B cell (primary cell): ENCODE results near the gene CACNG7. TPM values are rescaled to one million over a fixed set of nuclear protein-coding genes. Genes with fewer than 3 reads are reported as not detected.

Experiments used
- ATAC-seq: fragments of 200-7000 bp; cut with Tn5 transposase; one replicate; pipeline ENCODE4 v1.10.0; 2021; ENCODE audit warnings: low read depth, mild to moderate bottlenecking, moderate number of reproducible peaks, moderate library complexity
- CTCF ChIA-PET: fragments of 350-600 bp; sonication (Branson Sonifier 250); formaldehyde crosslinking; loops from one replicate; lab custom pipeline; 2021; ENCODE audit warnings: antibody characterized with exemption, inconsistent platforms; lab: Charles Lee
- POLR2A ChIA-PET: fragments of 350-600 bp; sonication (Branson Sonifier 250); formaldehyde crosslinking; loops from one replicate; lab custom pipeline; 2021; ENCODE audit warnings: antibody characterized with exemption; lab: Charles Lee
- DNase-seq: peaks from one replicate; pipeline ENCODE4 v3.0.0; 2013
- H2AFZ ChIP-seq: 2 replicates; pipeline ENCODE4 v1.6.1; 2012; ENCODE audit warnings: mild to moderate bottlenecking, low read depth, low read length; ENCODE audit not compliant: insufficient read depth, poor library complexity, severe bottlenecking
- H3K27ac ChIP-seq, 2 donors: 1 replicate in 1 of 2; 2 replicates in 1 of 2; pipeline ENCODE4 v1.5.1; 2012 to 2013; ENCODE audit warnings: low read length in 2 of 2, mild to moderate bottlenecking in 2 of 2, moderate library complexity in 1 of 2
- H3K27me3 ChIP-seq, 4 experiments: fragments of 200-600 bp in 1 of 4; sonication (generic) in 1 of 4; replicated peaks in 1 of 4; 1 replicate in 2 of 4; 2 replicates in 2 of 4; pipeline versions ENCODE4 v1.6.1 to v1.7.0; 2013 to 2016; ENCODE audit warnings: low read length in 3 of 4, mild to moderate bottlenecking in 2 of 4, mixed read lengths in 1 of 4, moderate library complexity in 1 of 4; ENCODE audit not compliant: insufficient read depth in 4 of 4, control insufficient read depth in 3 of 4; ENCODE audit errors: control extremely low read depth in 1 of 4
- H3K36me3 ChIP-seq, 2 experiments: replicated peaks in 1 of 2; 1 replicate in 1 of 2; 2 replicates in 1 of 2; pipeline versions ENCODE4 v1.6.1 to v1.7.1; 2013; ENCODE audit warnings: low read length in 1 of 2; ENCODE audit not compliant: insufficient read depth in 2 of 2, control insufficient read depth in 1 of 2; ENCODE audit errors: control extremely low read depth in 1 of 2, extremely low read depth in 1 of 2
- H3K4me1 ChIP-seq, 2 donors: fragments of 200-600 bp in 1 of 2; sonication (generic) in 1 of 2; 1 replicate in 1 of 2; 2 replicates in 1 of 2; pipeline versions ENCODE4 v1.5.1 to v1.6.1; 2013 to 2017; ENCODE audit warnings: low read length in 2 of 2; ENCODE audit not compliant: control insufficient read depth in 2 of 2, insufficient read depth in 2 of 2
- H3K4me2 ChIP-seq: replicated peaks from 2 replicates; pipeline ENCODE3; 2012; ENCODE audit warnings: mild to moderate bottlenecking, low read depth, low read length; ENCODE audit not compliant: poor library complexity, severe bottlenecking
- H3K4me3 ChIP-seq, 5 experiments: fragments of 200-600 bp in 1 of 5; sonication (generic) in 1 of 5; 1 replicate in 3 of 5; 2 replicates in 2 of 5; pipeline versions ENCODE4 v1.5.1 to v1.7.0; 2011 to 2016; ENCODE audit warnings: low read length in 4 of 5, mild to moderate bottlenecking in 4 of 5, low read depth in 2 of 5, control low read depth in 1 of 5, moderate library complexity in 1 of 5; ENCODE audit not compliant: insufficient read depth in 1 of 5; ENCODE audit errors: control extremely low read depth in 1 of 5, extremely low read depth in 1 of 5
- H3K79me2 ChIP-seq: fragments of 200-600 bp; sonication (generic); one replicate; pipeline ENCODE4 v1.6.0; 2016; ENCODE audit warnings: low read length; ENCODE audit not compliant: control insufficient read depth, insufficient read depth
- H3K9ac ChIP-seq: fragments of 200-600 bp; sonication (generic); 2 replicates; pipeline ENCODE4 v1.6.1; 2017; ENCODE audit warnings: mild to moderate bottlenecking, low read length, moderate library complexity
- H3K9me3 ChIP-seq, 3 donors: one replicate each; pipeline versions ENCODE4 v1.6.1 to v1.7.1; 2013; ENCODE audit warnings: low read length in 2 of 3; ENCODE audit not compliant: control insufficient read depth in 2 of 3, insufficient read depth in 1 of 3; ENCODE audit errors: control extremely low read depth in 1 of 3
- H4K20me1 ChIP-seq: 2 replicates; pipeline ENCODE4 v1.6.0; 2012; ENCODE audit warnings: mild to moderate bottlenecking, low read length; ENCODE audit not compliant: insufficient read depth, control insufficient read depth, poor library complexity, severe bottlenecking
- H3K27ac Mint-ChIP-seq: one replicate; pipeline ENCODE4 v1.8.0; 2021; ENCODE audit warnings: mixed read lengths
- H3K27me3 Mint-ChIP-seq: one replicate; pipeline ENCODE4 v1.8.0; 2021; ENCODE audit warnings: mixed read lengths
- H3K4me1 Mint-ChIP-seq: one replicate; pipeline ENCODE4 v1.8.0; 2021; ENCODE audit warnings: mixed read lengths
- H3K4me3 Mint-ChIP-seq: one replicate; pipeline ENCODE4 v1.8.0; 2021; ENCODE audit warnings: mixed read lengths
- H3K9me3 Mint-ChIP-seq: one replicate; pipeline ENCODE4 v1.8.0; 2022; ENCODE audit warnings: mixed read lengths; ENCODE audit not compliant: insufficient read depth
- CTCF ChIP-seq: fragments of 200-600 bp; IDR thresholded peaks from one replicate; pipeline ENCODE4 v1.8.0; 2022; ENCODE audit warnings: antibody characterized with exemption, mild to moderate bottlenecking
- EZH2 ChIP-seq: IDR thresholded peaks from 2 replicates; pipeline ENCODE4 v1.6.1; 2012; ENCODE audit warnings: borderline replicate concordance, low read depth, mild to moderate bottlenecking, moderate library complexity, low read length; ENCODE audit not compliant: insufficient read depth, poor library complexity, severe bottlenecking
- WGBS: methylation state at CpG from one replicate; pipeline ENCODE4 v1.1.5; 2013; ENCODE audit warnings: missing lambda C conversion rate; ENCODE audit not compliant: insufficient coverage; 5-methylcytosine and 5-hydroxymethylcytosine counted together
- intact Hi-C: fragments of 100-400 bp; cut with micrococcal nuclease; formaldehyde crosslinking; loops from one replicate; pipeline ENCODE4 v1.10.0; 2022
- polyA plus RNA-seq: library from polyadenylated mRNA; depleted of rRNA; stranded (reverse); fragments of >200 nt; gene quantifications from 2 replicates; pipeline ENCODE4 v1.2.3, GENCODE V29; 2012
- total RNA-seq, 2 donors: library from RNA; stranded (reverse); fragments of 120-200 nt in 1 of 2; gene quantifications; 1 replicate in 1 of 2; 2 replicates in 1 of 2; pipeline versions ENCODE4 v1.2.3 to v1.2.4, GENCODE V29; 2013 to 2022

CACNG7 gene
- total and polyA plus RNA-seq, 2 donors (not counting 1 experiment from before 2014, with no cell fraction given) = not detected

GRCh38 chr19:53958168-53958571 is 49.1 kb downstream of the CACNG7 start:
- H3K4me1 Mint-ChIP-seq = no peaks in the 10 kb centered on the region
- intact Hi-C loops = no loop called here
- no peak overlapping the region for H3K27ac ChIP-seq
- H3K27me3 Mint-ChIP-seq = peaks cover 50% of the 10 kb centered on the region
- H3K27me3 ChIP-seq = peaks cover 0 to 50% (median 21%) of the 10 kb centered on the region in 4 experiments
- 16% methylated on average over 4 of the region's 14 CpGs for WGBS
- no peaks in the 10 kb centered on the region for H4K20me1 ChIP-seq
- peaks cover 0 to 21% (median 2%) of the 10 kb centered on the region in 3 donors for H3K9me3 ChIP-seq
- no peak overlapping the region for H3K4me3 ChIP-seq
- H2AFZ ChIP-seq = no peak overlapping the region
- ATAC-seq = no peak
- POLR2A ChIA-PET = no interaction called here
- H3K36me3 ChIP-seq = no peaks in the 10 kb centered on the region
- H3K4me2 ChIP-seq = no peak overlapping the region
- no peaks in the 10 kb centered on the region for H3K79me2 ChIP-seq
- TF ChIP-seq EZH2 (no peak), CTCF (no peak)
- no peak for DNase-seq
- H3K9me3 Mint-ChIP-seq = no peaks in the 10 kb centered on the region
- H3K4me3 Mint-ChIP-seq = no peak overlapping the region
- H3K9ac ChIP-seq = no peak overlapping the region
- H3K27ac Mint-ChIP-seq = no peak overlapping the region
- CTCF ChIA-PET = no interaction called here
- H3K4me1 ChIP-seq = peaks cover 0 to 3% of the 10 kb centered on the region in 2 donors

GRCh38 chr19:53958823-53959757 is 50.0 kb downstream of the CACNG7 start:
- POLR2A ChIA-PET = no interaction called here
- no peaks in the 10 kb centered on the region for H3K4me1 Mint-ChIP-seq
- no peak overlapping the region for H3K4me2 ChIP-seq

More at GRCh38 chr19:53958823-53959757, 50.0 kb downstream of the CACNG7 start:
- H3K4me1 ChIP-seq = peaks cover 0 to 3% of the 10 kb centered on the region in 2 donors
- TF ChIP-seq EZH2 (no peak), CTCF (no peak)
- Mint-ChIP-seq H3K9me3 (no peaks in the 10 kb centered on the region), H3K27me3 (peaks cover 53% of the 10 kb centered on the region), H3K4me3 (no peak overlapping the region), H3K27ac (no peak overlapping the region)
- no peak overlapping the region for H3K27ac ChIP-seq
- ATAC-seq (no peak), DNase-seq (no peak)
- peaks cover 0 to 52% (median 21%) of the 10 kb centered on the region in 4 experiments for H3K27me3 ChIP-seq
- no peaks in the 10 kb centered on the region for H4K20me1 ChIP-seq
- peaks cover 0 to 20% (median 0%) of the 10 kb centered on the region in 3 donors for H3K9me3 ChIP-seq
- H3K79me2 ChIP-seq = no peaks in the 10 kb centered on the region
- no peaks in the 10 kb centered on the region for H3K36me3 ChIP-seq
- H3K4me3 ChIP-seq = no peak overlapping the region
- WGBS = under 1% methylated on average over 12 of the region's 22 CpGs
- no peak overlapping the region for H2AFZ ChIP-seq
- no peak overlapping the region for H3K9ac ChIP-seq
- intact Hi-C loops = no loop called here
- CTCF ChIA-PET = no interaction called here
